T-cell (primary cell): Measurements from ENCODE around the gene HINFP. TPM values are rescaled to one million over a fixed set of nuclear protein-coding genes. Genes with fewer than 3 reads are reported as not detected.
"Not testable (repeated sequence)": the region's sequence is repeated elsewhere in the genome, so short reads cannot be mapped to it uniquely, and the experiment has no call there.

Experiments
- ATAC-seq, 4 experiments: fragments of 200-7000 bp in 3 of 4; fragments of 150-1000 bp in 1 of 4; cut with Tn5 transposase; replicated peaks in 1 of 4; 1 replicate in 3 of 4; 2 replicates in 1 of 4; pipeline ENCODE4 v1.10.0; 2021; ENCODE audit warnings: moderate library complexity in 3 of 4, mild to moderate bottlenecking in 2 of 4, moderate number of reproducible peaks in 1 of 4
- CTCF ChIA-PET, 2 donors: fragments of 300-600 bp; sonication (Branson Sonifier 250); formaldehyde crosslinking; loops; one replicate each; lab custom pipeline; 2022; ENCODE audit warnings: antibody characterized with exemption in 2 of 2; lab: Charles Lee
- POLR2A ChIA-PET, 2 donors: fragments of 300-600 bp; sonication (Branson Sonifier 250); formaldehyde crosslinking; loops; one replicate each; lab custom pipeline; 2022; ENCODE audit warnings: antibody characterized with exemption in 2 of 2; lab: Charles Lee
- DNase-seq, 35 experiments: peaks; one replicate each; pipeline versions ENCODE4 v3.0.0 to v3.0.0-alpha.2; 2013 to 2023
- H3K27ac ChIP-seq: one replicate; pipeline ENCODE4 v1.5.1; 2013; ENCODE audit warnings: low read length
- H3K27me3 ChIP-seq, 2 experiments: replicated peaks in 1 of 2; 1 replicate in 1 of 2; 2 replicates in 1 of 2; pipeline versions ENCODE4 v1.6.1 to v1.7.0; 2013; ENCODE audit warnings: low read length in 1 of 2, mixed read lengths in 1 of 2; ENCODE audit not compliant: control insufficient read depth in 2 of 2, insufficient read depth in 2 of 2; ENCODE audit errors: extremely low read depth in 1 of 2
- H3K36me3 ChIP-seq, 2 donors: 1 replicate in 1 of 2; 2 replicates in 1 of 2; pipeline versions ENCODE4 v1.6.1 to v1.7.0; 2013; ENCODE audit warnings: low read length in 1 of 2; ENCODE audit not compliant: control insufficient read depth in 2 of 2, insufficient read depth in 1 of 2; ENCODE audit errors: extremely low read depth in 1 of 2
- H3K4me1 ChIP-seq, 2 experiments: 1 replicate in 1 of 2; 2 replicates in 1 of 2; pipeline versions ENCODE4 v1.6.1 to v1.7.0; 2013; ENCODE audit warnings: low read length in 2 of 2, mixed read lengths in 1 of 2; ENCODE audit not compliant: insufficient read depth in 2 of 2, control insufficient read depth in 1 of 2; ENCODE audit errors: extremely low read depth in 1 of 2
- H3K4me3 ChIP-seq, 2 donors: 1 replicate in 1 of 2; 2 replicates in 1 of 2; pipeline versions ENCODE4 v1.5.1 to v1.7.0; 2013; ENCODE audit warnings: mild to moderate bottlenecking in 2 of 2, low read length in 1 of 2, moderate library complexity in 1 of 2; ENCODE audit not compliant: control insufficient read depth in 1 of 2; ENCODE audit errors: extremely low read depth in 1 of 2
- H3K9me3 ChIP-seq: 2 replicates; pipeline ENCODE4 v1.7.0; 2013
- H3K27ac Mint-ChIP-seq, 2 donors: one replicate each; pipeline ENCODE4 v1.8.0; 2020 to 2021; ENCODE audit warnings: mild to moderate bottlenecking in 2 of 2, mixed read lengths in 2 of 2
- H3K27me3 Mint-ChIP-seq, 2 donors: one replicate each; pipeline ENCODE4 v1.8.0; 2021 to 2022; ENCODE audit warnings: mixed read lengths in 2 of 2
- H3K36me3 Mint-ChIP-seq: one replicate; pipeline ENCODE4 v1.8.0; 2021; ENCODE audit warnings: mixed read lengths
- H3K4me1 Mint-ChIP-seq, 3 donors: one replicate each; pipeline ENCODE4 v1.8.0; 2020 to 2022; ENCODE audit warnings: mixed read lengths in 3 of 3, mild to moderate bottlenecking in 1 of 3
- H3K4me3 Mint-ChIP-seq, 3 donors: one replicate each; pipeline ENCODE4 v1.8.0; 2020 to 2022; ENCODE audit warnings: mild to moderate bottlenecking in 3 of 3, mixed read lengths in 3 of 3, moderate library complexity in 3 of 3
- H3K9me3 Mint-ChIP-seq, 3 donors: one replicate each; pipeline ENCODE4 v1.8.0; 2020 to 2022; ENCODE audit warnings: mixed read lengths in 3 of 3
- WGBS: methylation state at CpG from one replicate; pipeline ENCODE4 v1.1.5; 2013; ENCODE audit warnings: missing lambda C conversion rate; ENCODE audit not compliant: insufficient coverage; 5-methylcytosine and 5-hydroxymethylcytosine counted together
- total RNA-seq, 35 experiments: library from RNA in 6 of 35; stranded (reverse) in 6 of 35; fragments of 120-200 nt in 1 of 35; gene quantifications; one replicate each; pipeline versions ENCODE4 v1.2.1 to v1.2.4 and lab custom pipeline; 2013 to 2026

HINFP gene
- total RNA-seq, 5 donors from 2014 or later (not counting 1 experiment from before 2014, with no cell fraction given), result 30.0 to 68.5 (median 56.7) TPM

DNA sequence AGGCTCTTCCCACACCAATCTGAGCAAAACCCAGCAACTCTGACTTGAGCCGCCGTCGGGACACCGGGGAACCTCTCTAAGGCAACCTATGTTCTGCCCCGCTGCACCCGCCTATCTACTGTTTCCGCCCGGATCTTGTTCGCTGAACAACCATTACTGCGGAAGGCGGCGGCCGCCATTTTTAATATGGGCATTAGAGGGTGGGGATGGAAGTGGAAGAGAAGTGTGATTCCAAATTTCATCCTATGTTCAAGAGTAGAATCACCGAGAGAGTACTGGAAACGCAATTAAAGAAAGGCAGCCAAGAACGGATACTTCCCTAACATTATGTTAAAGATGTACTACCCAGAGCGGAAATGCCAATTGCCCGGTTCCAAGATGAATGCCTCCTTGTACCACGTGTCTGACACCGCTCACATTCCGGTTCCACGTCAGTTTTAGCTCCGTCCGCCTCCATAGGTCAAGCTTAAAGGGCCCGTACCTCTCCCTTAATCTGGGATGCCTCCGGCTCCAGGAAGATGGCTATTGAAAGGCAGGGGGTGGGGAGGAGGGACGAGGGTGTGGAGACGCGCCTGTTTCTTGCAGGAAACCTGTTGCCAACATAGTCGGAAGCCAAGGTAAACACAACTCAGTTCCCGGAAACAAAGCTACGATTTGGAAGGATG, 19.5 kb upstream of the HINFP start, which contains the start of gene DPAGT1:
Gene DPAGT1, minus strand, starts transcription at position 95 of the 665 bp plus-strand sequence. CDS start 198 bp downstream, outside the sequence.
- Histone ChIP-seq H3K4me3 (peak within 1 kb of the TSS; percentile 83 to 98), H3K27me3 (no peaks in the 10 kb centered on the region), H3K27ac (peak within 1 kb of the TSS; percentile 87), H3K9me3 (no peaks in the 10 kb centered on the region), H3K36me3 (peaks cover 0 to 18% of the 10 kb centered on the region in 2 donors), H3K4me1 (peaks cover 16 to 35% of the 10 kb centered on the region in 2 experiments)
- 0% methylated on average over 15 of the region's 32 CpGs for WGBS
- POLR2A ChIA-PET, result interaction anchor here (0.5 to 1.5 kb wide), 13 partner anchors 7 to 849 kb away, joined by 3 to 21 read pairs (median 5); partner anchors contain the start of genes RPS25 (in 2 of the 2), HINFP (in 1 of the 2), HMBS (in 1 of the 2) and TRAPPC4 (in 1 of the 2)
- Mint-ChIP-seq H3K27me3 (no peaks in the 10 kb centered on the region), H3K9me3 (no peaks in the 10 kb centered on the region), H3K27ac (peak within 1 kb of the TSS; percentile 99 to 100), H3K4me1 (peaks cover 39 to 57% (median 53%) of the 10 kb centered on the region in 3 donors), H3K4me3 (peak within 1 kb of the TSS; percentile 86 to 98 (median 97)), H3K36me3 (peaks cover 19% of the 10 kb centered on the region)
- peak; percentile 85 to 90 (median 86) for ATAC-seq
- CTCF ChIA-PET, result interaction anchor here (0.6 to 1.5 kb wide), 15 partner anchors 9 to 348 kb away, joined by 3 to 24 read pairs (median 4); partner anchors contain the start of genes VPS11 (in 2 of the 2), CBL (in 1 of the 2), HINFP (in 1 of the 2) and HMBS (in 1 of the 2)
- DNase-seq, result peak; percentile 70 to 89 (median 80)

DNA sequence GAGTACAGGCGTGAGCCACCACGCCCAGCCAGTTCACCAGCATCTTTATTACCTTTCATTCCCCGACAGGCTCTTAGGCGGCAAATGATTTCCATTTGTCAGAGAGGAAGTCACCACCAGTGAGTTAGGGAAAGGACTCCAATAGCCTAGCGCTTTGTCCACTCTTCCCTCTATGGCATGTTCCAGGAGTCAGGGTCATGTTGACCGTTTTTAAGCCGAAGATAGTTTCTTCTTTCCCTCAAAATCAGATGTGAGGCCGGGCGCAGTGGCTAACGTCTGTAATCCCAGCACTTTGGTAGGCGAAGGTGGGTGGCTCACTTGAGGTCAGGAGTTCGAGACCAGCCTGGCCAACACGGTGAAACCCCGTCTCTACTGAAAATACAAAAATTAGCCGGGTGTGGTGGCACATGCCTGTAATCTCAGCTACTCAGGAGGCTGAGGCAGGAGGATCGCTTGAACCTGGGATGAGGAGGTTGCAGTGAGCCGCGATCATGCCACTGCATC, 18.2 kb upstream of the HINFP start:
- WGBS, result 97% methylated on average over 14 of the region's 18 CpGs
- not testable (repeated sequence) for H3K36me3 ChIP-seq, H3K27me3 Mint-ChIP-seq, H3K36me3 Mint-ChIP-seq, H3K4me3 ChIP-seq, ATAC-seq, H3K9me3 Mint-ChIP-seq, DNase-seq, H3K27me3 ChIP-seq, H3K9me3 ChIP-seq
- Histone ChIP-seq H3K4me1 (peaks cover 17 to 40% of the 10 kb centered on the region in 2 experiments), H3K27ac (peak overlapping the region; percentile 87)
- POLR2A ChIA-PET, result interaction anchor here (0.6 to 1.5 kb wide), 3 partner anchors 18 to 93 kb away, joined by 6 to 21 read pairs (median 15); partner anchors contain the start of genes HINFP (in 1 of the 2) and HMBS (in 1 of the 2)
- Mint-ChIP-seq H3K27ac (peak overlapping the region; percentile 99 to 100), H3K4me3 (peak overlapping the region; percentile 86 to 98 (median 97)), H3K4me1 (peaks cover 42 to 59% (median 54%) of the 10 kb centered on the region in 3 donors)
- CTCF ChIA-PET, result interaction anchor here in 1 of 2 donors (0.7 to 1.5 kb wide), 5 partner anchors 18 to 219 kb away, joined by 3 to 24 read pairs (median 4); partner anchors contain the start of genes CBL, HINFP, RPS25 and TRAPPC4

GRCh38 chr11:119103793-119104192, 17.6 kb upstream of the HINFP start:
- Mint-ChIP-seq H3K36me3 (peaks cover 3% of the 10 kb centered on the region), H3K27ac (peak overlapping the region; percentile 7 to 99), H3K4me1 (peaks cover 48 to 63% (median 58%) of the 10 kb centered on the region in 3 donors), H3K4me3 (peak overlapping the region; percentile 63 to 98 (median 86)), H3K9me3 (no peaks in the 10 kb centered on the region), H3K27me3 (no peaks in the 10 kb centered on the region)
- ATAC-seq (no peak), DNase-seq (no peak)
- Histone ChIP-seq H3K27ac (no peak overlapping the region), H3K9me3 (no peaks in the 10 kb centered on the region), H3K4me3 (no peak overlapping the region), H3K4me1 (peaks cover 21 to 46% of the 10 kb centered on the region in 2 experiments), H3K36me3 (peaks cover 0 to 2% of the 10 kb centered on the region in 2 donors), H3K27me3 (no peaks in the 10 kb centered on the region)
- ChIA-PET CTCF (no interaction called here), POLR2A (interaction anchor here in 1 of 2 donors (0.6 kb wide), 1 partner anchor 12 kb away, joined by 3 read pairs; no protein-coding TSS in a partner anchor)
- WGBS, result 100% methylated on average over 1 of the region's 4 CpGs

DNA sequence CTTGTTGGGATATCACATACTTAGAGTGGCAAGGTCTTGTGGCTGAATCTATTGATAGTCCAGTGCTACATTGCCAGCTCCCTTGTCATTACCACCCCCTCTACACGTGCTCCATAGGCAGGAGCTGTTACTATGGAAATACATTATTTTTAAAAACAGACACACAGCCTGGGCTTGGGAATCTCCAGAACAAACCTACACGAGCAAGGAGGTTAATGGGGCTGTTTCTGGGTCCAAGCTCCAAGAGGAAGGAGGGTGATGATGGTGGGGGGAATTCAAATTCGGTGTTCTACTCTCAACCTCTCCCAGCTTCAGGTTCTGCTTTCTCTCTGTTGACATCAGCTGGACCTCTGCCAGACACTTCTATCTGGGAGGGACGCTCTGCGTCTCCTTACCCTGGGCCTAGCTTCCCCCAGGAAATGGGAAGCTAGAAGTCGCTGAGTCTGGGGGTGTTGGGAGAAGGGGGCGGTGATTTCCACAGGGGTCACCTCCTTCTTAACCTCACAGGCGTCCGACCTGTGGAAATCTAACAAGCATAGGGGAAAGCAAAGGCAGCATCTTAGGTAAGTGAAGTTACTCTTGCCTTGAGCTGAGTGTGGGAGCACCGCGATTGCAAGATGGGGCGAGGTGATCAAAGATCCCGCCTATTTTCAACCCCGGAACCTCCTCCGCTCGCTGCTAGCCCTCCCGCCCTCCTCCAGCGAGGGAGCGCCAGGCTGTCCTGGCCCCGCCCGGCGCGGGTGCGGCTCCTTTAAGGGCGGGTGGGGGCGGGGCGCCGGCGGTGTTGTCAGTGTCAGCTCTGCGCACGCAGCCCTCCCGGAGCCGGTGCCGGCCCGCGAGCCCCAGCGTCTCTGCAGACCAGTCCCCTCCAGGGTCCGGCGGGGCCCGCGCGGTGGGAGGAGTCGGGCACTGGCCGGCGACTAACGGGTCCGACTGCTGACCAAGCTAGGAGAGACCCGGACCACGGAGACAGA, 14.5 kb upstream of the HINFP start, which contains the start of gene C2CD2L:
Gene C2CD2L, plus strand, starts transcription at position 781 of the 974 bp plus-strand sequence. CDS start 398 bp downstream, outside the sequence.
- no peaks in the 10 kb centered on the region for H3K27me3 ChIP-seq
- H3K36me3 ChIP-seq, result peaks cover 5 to 20% of the 10 kb centered on the region in 2 donors
- H3K27ac ChIP-seq, result peak within 1 kb of the TSS; percentile 52
- peaks cover 15% of the 10 kb centered on the region for H3K36me3 Mint-ChIP-seq
- POLR2A ChIA-PET, result interaction anchor here (0.5 to 2.1 kb wide), 6 partner anchors 12 to 121 kb away, joined by 5 to 9 read pairs (median 8); partner anchors contain the start of genes HINFP (in 1 of the 2), HMBS (in 1 of the 2) and VPS11 (in 1 of the 2)
- H3K4me3 Mint-ChIP-seq, result peak within 1 kb of the TSS; percentile 81 to 94 (median 92)
- DNase-seq (peak; percentile 68 to 94 (median 83)), ATAC-seq (peak; percentile 88 to 93 (median 89))
- WGBS, result under 1% methylated on average over 40 of the region's 49 CpGs
- CTCF ChIA-PET, result interaction anchor here in 1 of 2 donors (0.6 to 1.4 kb wide), 9 partner anchors 8 to 231 kb away, joined by 3 to 8 read pairs (median 5); partner anchors contain the start of genes HINFP and VPS11
- H3K4me3 ChIP-seq, result peak within 1 kb of the TSS; percentile 69 to 83
- no peaks in the 10 kb centered on the region for H3K27me3 Mint-ChIP-seq
- H3K4me1 ChIP-seq, result peaks cover 16 to 51% of the 10 kb centered on the region in 2 experiments
- no peaks in the 10 kb centered on the region for H3K9me3 ChIP-seq
- H3K9me3 Mint-ChIP-seq, result no peaks in the 10 kb centered on the region
- H3K27ac Mint-ChIP-seq, result peak within 1 kb of the TSS; percentile 86 to 89
- peaks cover 49 to 61% (median 57%) of the 10 kb centered on the region in 3 donors for H3K4me1 Mint-ChIP-seq

- Histone ChIP-seq H3K9me3 (no peaks in the 10 kb centered on the region), H3K27ac (peak overlapping the region; percentile 52), H3K36me3 (peaks cover 8 to 27% of the 10 kb centered on the region in 2 donors), H3K4me3 (peak overlapping the region; percentile 69 to 83), H3K4me1 (peaks cover 14 to 47% of the 10 kb centered on the region in 2 experiments), H3K27me3 (no peaks in the 10 kb centered on the region)
- Mint-ChIP-seq H3K9me3 (no peaks in the 10 kb centered on the region), H3K27ac (peak overlapping the region; percentile 86 to 89), H3K27me3 (no peaks in the 10 kb centered on the region), H3K4me3 (peak overlapping the region; percentile 81 to 94 (median 92)), H3K4me1 (peaks cover 49 to 54% (median 49%) of the 10 kb centered on the region in 3 donors), H3K36me3 (peaks cover 16% of the 10 kb centered on the region)
- ChIA-PET CTCF (interaction anchor here in 1 of 2 donors (0.6 to 1.4 kb wide), 6 partner anchors 9 to 230 kb away, joined by 3 to 8 read pairs (median 5); partner anchors contain the start of gene HINFP), POLR2A (interaction anchor here (0.7 to 2.1 kb wide), 5 partner anchors 12 to 40 kb away, joined by 5 to 9 read pairs (median 8); partner anchors contain the start of genes HINFP (in 1 of the 2), HMBS (in 1 of the 2) and VPS11 (in 1 of the 2))
- ATAC-seq (peak; percentile 23 to 39 (median 31)), DNase-seq (peak in 2 of 35 experiments; percentile 8 to 29)
- under 1% methylated on average over 57 of the region's 65 CpGs for WGBS
Measured at GRCh38 chr11:119107538-119108145, 13.7 kb upstream of the HINFP start.
